Measurements from ENCODE around the gene PRRX2.

GRCh38 chr9:129678844-129679243, 13.4 kb downstream of the PRRX2 start:
- TF ChIP-seq POLR2A (IDR thresholded peaks at IDR 0.05) (no peak), CTCF (IDR thresholded peaks at IDR 0.05) (no peak), POLR2AphosphoS5 (IDR thresholded peaks at IDR 0.05) (no peak)
